H1 (cell line): ENCODE data around the gene WBP1. TPM values are rescaled to one million over a fixed set of nuclear protein-coding genes. Genes with fewer than 3 reads are reported as not detected.

Experiments
- CTCF ChIA-PET: fragments of 300-600 bp; sonication (Branson Sonifier 250); formaldehyde crosslinking; loops from one replicate; lab custom pipeline; 2021; ENCODE audit not compliant: partially characterized antibody; lab: Charles Lee
- POLR2A ChIA-PET: fragments of 300-600 bp; sonication (Branson Sonifier 250); formaldehyde crosslinking; loops from one replicate; lab custom pipeline; 2021; ENCODE audit warnings: inconsistent platforms; ENCODE audit not compliant: partially characterized antibody; lab: Charles Lee
- DNase-seq, 2 experiments: peaks; one replicate each; pipeline versions ENCODE4 v3.0.0 to v3.0.0-alpha.2; 2010 to 2022; ENCODE audit warnings: low spot score in 2 of 2, low read depth in 1 of 2, mixed read lengths in 1 of 2
- FAIRE-seq: peaks from 2 replicates; lab custom pipeline; 2011; peaks lifted over from hg19 to GRCh38; lab: Jason Lieb, UNC
- H2AFZ ChIP-seq: 2 replicates; pipeline ENCODE4 v1.8.1; 2012; ENCODE audit warnings: low read length, inconsistent platforms
- H2AK5ac ChIP-seq: 2 replicates; pipeline ENCODE4 v1.6.1; 2013; ENCODE audit warnings: low read depth, low read length
- H2BK120ac ChIP-seq: replicated peaks from 2 replicates; pipeline ENCODE3; 2013; ENCODE audit warnings: low read depth, low read length, inconsistent platforms
- H2BK12ac ChIP-seq: 2 replicates; pipeline ENCODE4 v1.6.1; 2013; ENCODE audit warnings: low read depth, low read length
- H2BK15ac ChIP-seq: 2 replicates; pipeline ENCODE4 v1.6.1; 2013; ENCODE audit warnings: low read length
- H2BK20ac ChIP-seq: 2 replicates; pipeline ENCODE4 v1.6.1; 2013; ENCODE audit warnings: low read length
- H2BK5ac ChIP-seq: 2 replicates; pipeline ENCODE4 v1.6.1; 2013; ENCODE audit warnings: low read depth, low read length
- H3K14ac ChIP-seq: 2 replicates; pipeline ENCODE4 v1.6.1; 2013; ENCODE audit warnings: inconsistent platforms; ENCODE audit not compliant: insufficient read length
- H3K18ac ChIP-seq: 2 replicates; pipeline ENCODE4 v1.6.1; 2013; ENCODE audit warnings: low read length; ENCODE audit errors: extremely low read depth
- H3K23ac ChIP-seq: 2 replicates; pipeline ENCODE4 v1.6.1; 2013; ENCODE audit warnings: inconsistent platforms; ENCODE audit not compliant: insufficient read length
- H3K23me2 ChIP-seq: 2 replicates; pipeline ENCODE4 v1.6.1; 2013; ENCODE audit warnings: low read depth, low read length
- H3K27ac ChIP-seq: 2 replicates; pipeline ENCODE4 v1.6.1; 2011; ENCODE audit warnings: low read depth, low read length, inconsistent platforms
- H3K27me3 ChIP-seq, 4 experiments: replicated peaks in 1 of 4; 1 replicate in 1 of 4; 2 replicates in 3 of 4; pipeline versions ENCODE4 v1.6.1 to v1.8.1; 2011 to 2013; ENCODE audit warnings: low read length in 3 of 4, mild to moderate bottlenecking in 3 of 4, inconsistent platforms in 2 of 4, mixed read lengths in 2 of 4, moderate library complexity in 1 of 4; ENCODE audit not compliant: control insufficient read depth in 3 of 4, insufficient read depth in 3 of 4; ENCODE audit errors: extremely low read depth in 1 of 4
- H3K36me3 ChIP-seq, 4 experiments: 2 replicates each; pipeline versions ENCODE4 v1.6.1 to v1.8.1; 2011 to 2013; ENCODE audit warnings: mild to moderate bottlenecking in 4 of 4, low read length in 3 of 4, moderate library complexity in 2 of 4, control low read depth in 1 of 4, inconsistent platforms in 1 of 4; ENCODE audit not compliant: insufficient read depth in 4 of 4, control insufficient read depth in 2 of 4
- H3K4ac ChIP-seq: replicated peaks from 2 replicates; pipeline ENCODE3; 2013; ENCODE audit warnings: low read length, low read depth, mixed read lengths, inconsistent platforms; ENCODE audit not compliant: insufficient read length
- H3K4me1 ChIP-seq, 4 experiments: replicated peaks in 1 of 4; 1 replicate in 1 of 4; 2 replicates in 3 of 4; pipeline versions ENCODE4 v1.6.1 to v1.8.1; 2011 to 2013; ENCODE audit warnings: low read length in 3 of 4, inconsistent platforms in 2 of 4, mixed read lengths in 1 of 4; ENCODE audit not compliant: insufficient read depth in 4 of 4, control insufficient read depth in 3 of 4
- H3K4me2 ChIP-seq, 2 experiments: 2 replicates each; pipeline versions ENCODE4 v1.6.1 to v1.8.1; 2011 to 2013; ENCODE audit warnings: low read depth in 2 of 2, low read length in 2 of 2, control low read depth in 1 of 2, inconsistent platforms in 1 of 2, mild to moderate bottlenecking in 1 of 2; ENCODE audit not compliant: insufficient read depth in 1 of 2
- H3K4me3 ChIP-seq, 4 experiments: fragments of 200-600, 300-600 bp in 1 of 4; sonication (generic), shearing (Covaris generic), sonication (Bioruptor Twin) in 1 of 4; 2 replicates each; pipeline versions ENCODE4 v1.5.1 to v1.8.1; 2011 to 2016; ENCODE audit warnings: low read length in 4 of 4, low read depth in 3 of 4, control low read depth in 2 of 4, inconsistent platforms in 2 of 4, mild to moderate bottlenecking in 2 of 4, mixed read lengths in 1 of 4, moderate library complexity in 1 of 4; ENCODE audit not compliant: insufficient read depth in 2 of 4; ENCODE audit errors: extremely low read depth in 1 of 4
- H3K56ac ChIP-seq: replicated peaks from 2 replicates; pipeline ENCODE3; 2013; ENCODE audit warnings: low read depth, mild to moderate bottlenecking, mixed read lengths, low read length, inconsistent platforms; ENCODE audit not compliant: insufficient read length
- H3K79me1 ChIP-seq: 2 replicates; pipeline ENCODE4 v1.6.1; 2013; ENCODE audit warnings: low read depth, low read length, control low read depth
- H3K79me2 ChIP-seq, 2 experiments: 2 replicates each; pipeline versions ENCODE4 v1.6.1 to v1.8.1; 2012 to 2013; ENCODE audit warnings: low read length in 2 of 2, mild to moderate bottlenecking in 2 of 2, inconsistent platforms in 1 of 2; ENCODE audit not compliant: insufficient read depth in 2 of 2, control insufficient read depth in 1 of 2
- H3K9ac ChIP-seq, 4 experiments: replicated peaks in 1 of 4; 1 replicate in 1 of 4; 2 replicates in 3 of 4; pipeline versions ENCODE4 v1.6.1 to v1.8.1; 2011 to 2013; ENCODE audit warnings: low read depth in 3 of 4, low read length in 3 of 4, control low read depth in 2 of 4, mild to moderate bottlenecking in 2 of 4, moderate library complexity in 2 of 4, inconsistent platforms in 1 of 4; ENCODE audit errors: extremely low read depth in 1 of 4
- H3K9me3 ChIP-seq, 2 experiments: 2 replicates each; pipeline versions ENCODE4 v1.6.1 to v1.8.1; 2012 to 2013; ENCODE audit warnings: mild to moderate bottlenecking in 2 of 2, moderate library complexity in 2 of 2, control low read depth in 1 of 2, inconsistent platforms in 1 of 2, low read depth in 1 of 2, low read length in 1 of 2, mixed read lengths in 1 of 2; ENCODE audit not compliant: insufficient read depth in 2 of 2
- H4K20me1 ChIP-seq, 2 experiments: replicated peaks in 1 of 2; 2 replicates each; pipeline versions ENCODE3 to v1.8.1; 2011 to 2013; ENCODE audit warnings: inconsistent platforms in 2 of 2, low read length in 2 of 2, mild to moderate bottlenecking in 1 of 2; ENCODE audit not compliant: insufficient read depth in 2 of 2, control insufficient read depth in 1 of 2
- H4K5ac ChIP-seq: 2 replicates; pipeline ENCODE4 v1.6.1; 2013; ENCODE audit warnings: low read length, low read depth, mixed read lengths, inconsistent platforms; ENCODE audit not compliant: insufficient read length
- H4K8ac ChIP-seq: 2 replicates; pipeline ENCODE4 v1.8.0; 2013; ENCODE audit warnings: mild to moderate bottlenecking, moderate library complexity, low read length, inconsistent platforms; ENCODE audit not compliant: insufficient read depth; ENCODE audit errors: extremely low read depth
- H4K91ac ChIP-seq: replicated peaks from 2 replicates; pipeline ENCODE3; 2013; ENCODE audit warnings: low read length, mixed read lengths, inconsistent platforms; ENCODE audit not compliant: insufficient read length
- FOSL1 ChIP-seq: IDR thresholded peaks from 2 replicates; pipeline ENCODE4 v1.6.1; 2011; ENCODE audit warnings: mild to moderate bottlenecking, low read depth, low read length, moderate library complexity; ENCODE audit not compliant: insufficient read depth
- GTF2F1 ChIP-seq: IDR thresholded peaks from 2 replicates; pipeline ENCODE4 v1.6.1; 2012; ENCODE audit warnings: low read depth, low read length, improper control_type of control experiment, borderline replicate concordance
- KDM4A ChIP-seq: IDR thresholded peaks from one replicate; pipeline ENCODE4 v1.7.1; 2012; ENCODE audit warnings: low read depth, mild to moderate bottlenecking, moderate library complexity, low read length, inconsistent platforms; ENCODE audit not compliant: severe bottlenecking
- SIN3A ChIP-seq, 2 experiments: IDR thresholded peaks in 1 of 2; conservative IDR thresholded peaks in 1 of 2; 2 replicates each; pipeline ENCODE4 v1.6.1; 2011 to 2012; ENCODE audit warnings: low read length in 2 of 2, improper control_type of control experiment in 1 of 2, low read depth in 1 of 2, mild to moderate bottlenecking in 1 of 2
- WGBS, 2 experiments: shearing (Covaris generic) in 1 of 2; methylation state at CpG; one replicate each; pipeline versions ENCODE4 v1.1.6 to v1.1.7; 2013 to 2015; ENCODE audit warnings: low lambda C conversion rate in 2 of 2, mixed read lengths in 2 of 2, inconsistent platforms in 1 of 2, low coverage in 1 of 2, missing lambda C conversion rate in 1 of 2; ENCODE audit not compliant: insufficient replicate concordance in 2 of 2, insufficient coverage in 1 of 2, insufficient read length in 1 of 2; ENCODE audit errors: extremely low coverage in 1 of 2, missing lambda C conversion rate in 1 of 2; 5-methylcytosine and 5-hydroxymethylcytosine counted together
- polyA plus RNA-seq, 7 experiments: library from polyadenylated mRNA; depleted of rRNA in 3 of 7; stranded (reverse) in 5 of 7; unstranded in 2 of 7; fragments of >200 nt in 5 of 7; fragments of 200-250 nt in 2 of 7; gene quantifications; 1 replicate in 5 of 7; 2 replicates in 1 of 7; 4 replicates in 1 of 7; pipeline versions ENCODE4 v1.2.1 to v1.2.3, GENCODE V29; 2011 to 2013; ENCODE audit warnings: missing spikeins in 2 of 7, mixed read lengths in 2 of 7
- total RNA-seq: library from RNA; stranded (reverse); fragmentation: NEBNext Ultra II Directional; extraction: Animal tissue kit (Norgen Biotek cat#: 25700); gene quantifications from 2 replicates; pipeline ENCODE4 v1.2.1, GENCODE V29; 2021
- TF ChIP-seq, protein P1 (sequence below): IDR thresholded peaks from 2 replicates; pipeline ENCODE4 v1.6.1; 2012; ENCODE audit warnings: inconsistent platforms

The WBP1 gene
- total and polyA plus RNA-seq, 2 of the 8 experiments (the other 6 are each of a cell fraction or from before 2014, with no cell fraction given): 57.2 to 190 TPM

DNA sequence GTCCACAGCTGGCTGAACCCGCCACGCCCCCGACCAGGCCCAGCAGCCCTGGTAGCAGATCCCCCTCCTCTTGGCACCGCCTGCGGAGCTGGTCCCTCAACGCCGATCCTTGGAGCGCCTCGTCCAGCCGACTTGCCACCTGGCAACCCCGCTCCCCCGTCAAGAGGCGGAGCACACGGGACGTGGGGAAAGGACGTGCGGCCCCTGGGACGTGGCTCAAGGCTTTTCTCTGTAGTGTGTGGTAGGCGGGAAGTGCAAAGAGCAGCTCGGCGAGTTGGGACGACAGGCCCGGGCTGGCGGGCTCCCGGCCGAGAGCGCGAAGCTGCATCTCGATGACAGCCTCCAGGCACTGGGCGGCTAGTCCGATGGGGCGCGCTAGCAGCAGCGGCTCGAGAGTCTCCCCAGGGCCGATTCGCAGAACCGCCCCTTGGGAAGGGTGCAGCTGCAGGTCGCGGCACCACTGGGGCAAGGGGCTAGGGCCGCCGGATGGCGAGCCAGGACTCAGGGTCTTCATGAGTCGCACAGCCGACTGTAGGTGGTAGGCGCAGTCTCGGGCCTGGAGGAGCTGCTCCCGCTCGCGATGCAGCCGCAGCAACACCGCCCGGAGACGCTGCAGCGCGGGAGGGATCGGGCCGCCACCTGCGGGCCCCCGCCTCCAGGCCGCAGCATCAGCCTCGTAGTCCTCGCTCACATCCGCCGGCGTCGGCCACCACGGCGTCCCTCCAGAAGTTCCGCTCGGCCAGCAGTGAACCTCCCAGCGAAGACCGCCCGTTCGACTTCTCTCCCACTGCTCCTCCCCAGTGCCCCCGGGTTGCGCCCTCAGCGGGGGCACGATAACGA lies 23.9 kb downstream of the WBP1 start:
- Histone ChIP-seq H3K36me3 (peaks cover 0 to 6% (median 2%) of the 10 kb centered on the region in 4 experiments; a peak in 5 of 8 replicates), H3K79me2 (peaks cover 0 to 9% of the 10 kb centered on the region in 2 experiments; a peak in 1 of 4 replicates), H2BK12ac (no peak overlapping the region), H3K4ac (peak overlapping the region; percentile 85), H3K18ac (peak overlapping the region; percentile 91), H3K79me1 (no peaks in the 10 kb centered on the region; the same call in 1 of the 2 replicates), H2AK5ac (no peak overlapping the region), H3K23ac (no peak overlapping the region), H3K4me3 (peak overlapping the region; percentile 69 to 99 (median 93)), H3K56ac (no peak overlapping the region), H3K14ac (no peak overlapping the region), H2BK15ac (no peak overlapping the region), H3K9me3 (no peaks in the 10 kb centered on the region), H4K5ac (peak overlapping the region; percentile 85), H3K23me2 (peaks cover 9% of the 10 kb centered on the region; the same call in 1 of the 2 replicates), H2BK5ac (peak overlapping the region; percentile 97), H2AFZ (peak overlapping the region; percentile 89; the same call in 1 of the 2 replicates), H3K4me2 (peak overlapping the region; percentile 98 to 100), H3K27ac (peak overlapping the region; percentile 92), H2BK20ac (no peak overlapping the region), H3K4me1 (peaks cover 0 to 10% (median 4%) of the 10 kb centered on the region in 4 experiments; a peak in 4 of 7 replicates), H4K91ac (peak overlapping the region; percentile 54), H3K27me3 (no peaks in the 10 kb centered on the region; a peak in 1 of 7 replicates), H4K20me1 (peaks cover 4 to 9% of the 10 kb centered on the region in 2 experiments), H3K9ac (peak overlapping the region; percentile 41 to 87 (median 63)), H4K8ac (peak overlapping the region; percentile 96; the same call in 1 of the 2 replicates), H2BK120ac (no peak overlapping the region)
- TF ChIP-seq SIN3A (conservative IDR thresholded peaks at IDR 0.05 in 1 of 2, IDR thresholded peaks at IDR 0.05 in 1 of 2; ENCODE audit: low read depth in 1 of 2, low read length in 2 of 2) (peak; percentile 11 to 30; a peak in 1 of 4 replicates), GTF2F1 (no peak), KDM4A (peak; percentile 88), FOSL1 (no peak)
- TF ChIP-seq, protein P1, sequence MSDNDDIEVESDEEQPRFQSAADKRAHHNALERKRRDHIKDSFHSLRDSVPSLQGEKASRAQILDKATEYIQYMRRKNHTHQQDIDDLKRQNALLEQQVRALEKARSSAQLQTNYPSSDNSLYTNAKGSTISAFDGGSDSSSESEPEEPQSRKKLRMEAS: peak; percentile 8; the same call in 1 of the 2 replicates
- ChIA-PET CTCF (interaction anchor here (0.8 to 8.0 kb wide), 25 partner anchors 9 to 109 kb away, joined by 3 to 73 read pairs (median 6); partner anchors contain the start of genes AUP1, HTRA2, INO80B and LBX2), POLR2A (interaction anchor here (0.8 to 7.3 kb wide), 23 partner anchors 9 to 106 kb away, joined by 3 to 85 read pairs (median 6); partner anchors contain the start of genes AUP1, C2orf81, DQX1 and HTRA2)
- DNase-seq (peak in 1 of 2 experiments; percentile 84), FAIRE-seq (no peak)
- 3% methylated on average over 77 of the region's 80 CpGs; no CpG with 5 or more reads in 1 of the 2 experiments for WGBS, 2 experiments
